SW 1271 (cell line): ENCODE data around the gene DNAJB2.
"Not testable (repeated sequence)": the region's sequence is repeated elsewhere in the genome, so short reads cannot be mapped to it uniquely, and the experiment has no call there.

Experiments
- DNase-seq, 2 experiments: peaks; one replicate each; lab custom pipeline; 2025; lab: John Stamatoyannopoulos, UW

DNAJB2 gene

GRCh38 chr2:219258942-219259341, 20.2 kb upstream of the DNAJB2 start:
- DNase-seq: not testable (repeated sequence)

GRCh38 chr2:219261024-219261855, 17.9 kb upstream of the DNAJB2 start:
- no peak for DNase-seq

DNA sequence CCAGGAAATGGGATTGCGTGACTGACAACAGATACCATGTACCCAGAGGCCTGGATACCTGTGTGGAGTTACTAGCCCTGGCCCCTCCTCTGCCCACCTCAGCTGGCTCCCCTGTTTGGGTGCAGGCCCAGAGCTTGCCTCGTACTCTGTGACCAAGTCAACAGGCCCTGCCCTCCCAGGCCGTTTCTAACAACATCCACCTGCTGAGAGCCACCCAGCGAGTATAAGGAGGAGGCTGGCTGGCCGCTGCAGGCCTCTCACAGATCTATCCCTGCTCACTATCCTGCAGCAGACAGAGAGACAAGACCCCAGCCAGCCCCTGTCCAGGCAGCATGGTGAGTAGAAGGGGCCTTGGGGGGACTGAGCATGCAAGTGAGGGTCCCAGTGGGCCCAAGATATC, 12.9 kb upstream of the DNAJB2 start:
- no peak for DNase-seq

GRCh38 chr2:219266886-219267285, 12.3 kb upstream of the DNAJB2 start:
- DNase-seq: no peak

GRCh38 chr2:219268294-219268693, 10.9 kb upstream of the DNAJB2 start:
- no peak for DNase-seq

DNA sequence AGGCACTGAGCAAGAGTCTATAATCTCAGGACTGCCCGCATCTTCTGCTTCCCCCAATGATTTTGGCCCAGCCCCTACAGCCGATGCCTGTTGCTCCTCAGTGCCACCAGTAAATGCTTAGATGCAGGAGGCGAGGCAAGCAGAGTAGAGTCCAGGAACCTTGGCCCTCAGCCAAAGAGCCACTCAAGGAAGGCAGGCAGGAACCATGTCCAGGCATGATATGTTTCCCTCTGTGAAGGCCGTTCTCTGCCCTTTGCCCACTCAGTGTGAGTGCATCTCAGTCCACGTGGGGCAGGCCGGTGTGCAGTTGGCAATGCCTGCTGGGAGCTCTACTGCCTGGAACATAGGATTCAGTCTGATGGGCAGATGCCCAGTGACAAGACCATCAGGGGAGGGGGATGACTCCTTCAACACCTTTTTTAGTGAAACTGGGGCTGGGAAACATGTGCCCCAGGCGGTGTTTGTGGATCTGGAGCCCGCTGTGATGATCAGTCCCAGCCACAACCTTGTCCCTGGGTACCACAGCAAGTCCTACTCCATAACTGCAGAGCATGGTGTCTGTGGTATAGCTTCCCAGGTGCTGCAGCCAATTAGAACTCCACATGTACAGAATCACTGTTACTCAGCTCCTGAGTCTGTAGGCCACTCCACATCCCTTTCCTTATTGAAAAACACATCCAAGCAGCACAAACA, 9.7 kb upstream of the DNAJB2 start:
- no peak for DNase-seq

GRCh38 chr2:219270055-219270372, 9.2 kb upstream of the DNAJB2 start:
- no peak for DNase-seq

GRCh38 chr2:219271021-219271420, 8.1 kb upstream of the DNAJB2 start:
- no peak for DNase-seq

DNA sequence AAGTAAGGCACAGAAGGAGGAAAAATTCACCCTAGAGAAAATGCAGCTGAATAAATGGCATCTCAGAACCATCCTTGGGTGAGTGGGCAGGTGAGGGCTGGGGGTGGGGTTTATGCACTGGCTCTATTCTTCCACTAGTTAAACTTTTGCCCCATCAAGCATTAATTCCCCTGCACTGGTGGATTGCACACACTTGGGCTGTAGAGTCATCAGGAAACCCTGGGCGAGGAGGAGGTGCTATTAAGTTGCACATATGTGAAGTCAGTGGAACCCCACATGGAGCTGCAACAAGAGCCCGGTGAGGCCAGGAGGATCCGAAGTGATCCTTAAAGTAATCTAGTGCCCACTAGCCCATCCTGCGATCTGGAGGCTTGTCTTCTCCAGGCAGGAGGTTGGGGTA, 6.8 kb upstream of the DNAJB2 start:
- no peak for DNase-seq

GRCh38 chr2:219272995-219273394, 6.2 kb upstream of the DNAJB2 start:
- DNase-seq: no peak

GRCh38 chr2:219273937-219274336, 5.2 kb upstream of the DNAJB2 start:
- peak; percentile 58 to 66 for DNase-seq

DNA sequence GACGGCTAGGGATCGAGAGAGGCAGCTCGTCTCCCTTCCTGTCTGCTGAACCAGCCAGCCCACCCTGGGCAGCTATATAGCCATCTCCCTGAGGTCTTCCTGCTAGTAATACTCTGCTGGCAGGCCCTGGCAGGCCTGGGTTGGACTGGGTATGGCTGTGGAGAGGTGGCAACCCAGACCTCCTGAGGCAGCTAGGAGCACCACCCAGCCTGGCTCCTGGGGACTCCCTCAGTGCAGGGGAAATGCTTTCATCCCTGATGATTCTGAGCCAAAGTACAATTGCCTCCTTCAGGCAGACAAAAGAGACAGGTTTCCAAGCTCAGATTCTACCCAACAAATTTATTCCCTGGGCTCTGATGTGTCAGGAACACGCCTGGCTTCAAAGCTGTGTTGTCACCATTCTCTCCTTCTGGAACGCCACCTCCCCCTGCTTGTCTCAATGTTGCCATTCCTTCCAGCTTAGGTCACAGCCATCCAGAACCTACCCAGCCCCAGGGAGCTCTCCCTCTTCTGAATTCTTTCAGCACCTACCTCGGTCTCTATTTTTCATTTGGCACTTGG, 4.7 kb upstream of the DNAJB2 start:
- peak; percentile 33 to 80 for DNase-seq

- peak; percentile 11 to 69 for DNase-seq
Observed at GRCh38 chr2:219277703-219278654, 1.2 kb upstream of the DNAJB2 start.

DNA sequence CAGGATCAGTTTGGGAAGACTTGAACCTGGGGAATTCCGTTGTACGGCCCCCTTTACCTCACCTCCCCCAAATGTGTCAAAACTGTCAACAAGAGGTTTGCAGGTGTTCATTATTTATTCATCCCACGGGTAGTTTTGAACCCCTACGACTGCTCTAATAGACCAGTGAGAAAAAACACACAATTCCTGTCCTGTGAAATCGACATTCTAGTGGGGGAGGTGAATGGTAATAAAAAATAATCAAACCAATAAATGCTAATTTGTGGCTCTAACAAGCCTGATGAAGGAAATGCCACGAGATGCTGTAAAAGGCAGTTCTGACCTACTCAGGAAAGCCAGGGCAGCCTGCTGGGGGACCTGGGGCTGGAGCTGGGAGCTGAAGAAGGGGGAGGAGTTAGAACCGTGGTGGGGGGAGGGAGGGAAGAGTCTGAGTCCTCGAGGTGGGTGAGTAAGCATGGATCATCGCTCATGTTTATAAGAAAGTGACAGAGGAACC, 463 bp upstream of the DNAJB2 start:
- DNase-seq: no peak

- DNase-seq: no peak
Observed at GRCh38 chr2:219279916-219280516, 850 bp downstream of the DNAJB2 start.

- no peak for DNase-seq
Observed at GRCh38 chr2:219280651-219281050, 1.5 kb downstream of the DNAJB2 start.

DNA sequence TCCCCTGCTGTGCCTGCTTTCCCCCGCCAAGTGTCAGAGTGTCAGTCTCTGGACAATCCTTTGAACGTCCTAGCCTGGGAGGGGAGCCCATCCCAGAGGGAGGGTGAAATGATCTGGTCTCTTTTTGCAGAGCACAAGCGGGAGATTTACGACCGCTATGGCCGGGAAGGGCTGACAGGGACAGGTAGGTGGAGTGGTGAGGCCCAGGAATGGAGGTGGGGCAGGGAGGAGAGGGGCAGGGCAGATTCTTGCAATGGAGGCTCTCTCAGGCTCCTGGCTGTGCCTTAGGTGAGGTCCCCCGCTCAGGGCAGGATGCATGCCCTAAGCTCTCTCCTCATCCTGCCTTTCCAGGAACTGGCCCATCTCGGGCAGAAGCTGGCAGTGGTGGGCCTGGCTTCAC, 2.4 kb downstream of the DNAJB2 start:
- DNase-seq: no peak

- no peak for DNase-seq
Observed at GRCh38 chr2:219282375-219282774, 3.2 kb downstream of the DNAJB2 start.

- DNase-seq: no peak
Observed at GRCh38 chr2:219282943-219283581, 3.9 kb downstream of the DNAJB2 start.

GRCh38 chr2:219284501-219285372, 5.6 kb downstream of the DNAJB2 start:
- no peak for DNase-seq
